ENCODE data around the gene DMAC2.

DNA sequence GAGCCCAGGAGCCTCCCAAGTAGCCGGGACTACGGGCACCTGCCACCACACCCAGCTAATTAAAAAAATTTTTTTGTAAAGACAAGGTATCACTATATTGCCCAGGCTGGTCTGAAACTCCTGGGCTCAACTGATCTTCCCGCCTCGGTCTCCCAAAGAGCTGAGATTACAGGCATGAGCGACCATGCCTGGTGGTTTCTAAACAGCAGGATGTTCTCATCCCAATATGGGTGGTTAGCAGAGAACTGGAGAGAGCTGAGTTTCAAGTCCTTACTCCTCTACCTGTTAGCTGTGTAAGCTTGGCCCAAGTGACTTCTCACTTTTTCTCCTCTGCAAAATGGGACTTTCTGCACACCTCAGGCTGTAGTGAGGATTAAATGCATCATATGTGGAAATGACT is 55.4 kb downstream of the DMAC2 start:
- TF ChIP-seq POLR2A (IDR thresholded peaks at IDR 0.05), result no peak
- TF ChIP-seq, protein P1, sequence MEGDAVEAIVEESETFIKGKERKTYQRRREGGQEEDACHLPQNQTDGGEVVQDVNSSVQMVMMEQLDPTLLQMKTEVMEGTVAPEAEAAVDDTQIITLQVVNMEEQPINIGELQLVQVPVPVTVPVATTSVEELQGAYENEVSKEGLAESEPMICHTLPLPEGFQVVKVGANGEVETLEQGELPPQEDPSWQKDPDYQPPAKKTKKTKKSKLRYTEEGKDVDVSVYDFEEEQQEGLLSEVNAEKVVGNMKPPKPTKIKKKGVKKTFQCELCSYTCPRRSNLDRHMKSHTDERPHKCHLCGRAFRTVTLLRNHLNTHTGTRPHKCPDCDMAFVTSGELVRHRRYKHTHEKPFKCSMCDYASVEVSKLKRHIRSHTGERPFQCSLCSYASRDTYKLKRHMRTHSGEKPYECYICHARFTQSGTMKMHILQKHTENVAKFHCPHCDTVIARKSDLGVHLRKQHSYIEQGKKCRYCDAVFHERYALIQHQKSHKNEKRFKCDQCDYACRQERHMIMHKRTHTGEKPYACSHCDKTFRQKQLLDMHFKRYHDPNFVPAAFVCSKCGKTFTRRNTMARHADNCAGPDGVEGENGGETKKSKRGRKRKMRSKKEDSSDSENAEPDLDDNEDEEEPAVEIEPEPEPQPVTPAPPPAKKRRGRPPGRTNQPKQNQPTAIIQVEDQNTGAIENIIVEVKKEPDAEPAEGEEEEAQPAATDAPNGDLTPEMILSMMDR (IDR thresholded peaks at IDR 0.05), result no peak

All from breast epithelium (tissue), 3 donors.